H1 (cell line): ENCODE measurements around the gene ZNF771. TPM values are rescaled to one million over a fixed set of nuclear protein-coding genes. Genes with fewer than 3 reads are reported as not detected.

ENCODE experiments used
- CTCF ChIP-seq, 3 experiments: IDR thresholded peaks; 1 replicate in 2 of 3; 2 replicates in 1 of 3; pipeline versions ENCODE4 v1.5.1 to v1.6.1; 2011; ENCODE audit warnings: low read length in 3 of 3, mild to moderate bottlenecking in 3 of 3, inconsistent platforms in 2 of 3, low read depth in 1 of 3, moderate library complexity in 1 of 3; ENCODE audit not compliant: insufficient read depth in 1 of 3; ENCODE audit errors: control extremely low read depth in 1 of 3
- polyA plus RNA-seq, 7 experiments: library from polyadenylated mRNA; depleted of rRNA in 3 of 7; stranded (reverse) in 5 of 7; unstranded in 2 of 7; fragments of >200 nt in 5 of 7; fragments of 200-250 nt in 2 of 7; gene quantifications; 1 replicate in 5 of 7; 2 replicates in 1 of 7; 4 replicates in 1 of 7; pipeline versions ENCODE4 v1.2.1 to v1.2.3, GENCODE V29; 2011 to 2013; ENCODE audit warnings: missing spikeins in 2 of 7, mixed read lengths in 2 of 7
- total RNA-seq: library from RNA; stranded (reverse); fragmentation: NEBNext Ultra II Directional; extraction: Animal tissue kit (Norgen Biotek cat#: 25700); gene quantifications from 2 replicates; pipeline ENCODE4 v1.2.1, GENCODE V29; 2021

ZNF771 gene
- total and polyA plus RNA-seq, 2 of the 8 experiments (the other 6 are each of a cell fraction or from before 2014, with no cell fraction given) = 10.6 to 15.7 TPM

- peak; percentile 43 to 69 (median 49) for TF ChIP-seq CTCF (IDR thresholded peaks at IDR 0.05; ENCODE audit: control extremely low read depth in 1 of 3, insufficient read depth in 1 of 3, low read depth in 1 of 3, low read length in 3 of 3)
Observed at GRCh38 chr16:30395155-30395991, 12.0 kb upstream of the ZNF771 start, which contains the start of gene ZNF48 (continued).
